IMR-90 (cell line): Measurements from ENCODE around the gene FICD. TPM values are rescaled to one million over a fixed set of nuclear protein-coding genes. Genes with fewer than 3 reads are reported as not detected.

ENCODE experiments used
- ATAC-seq: fragments of 200-7000 bp; cut with Tn5 transposase; 2 replicates; pipeline ENCODE4 v1.9.1; 2020; ENCODE audit warnings: low read depth, mild to moderate bottlenecking, moderate library complexity
- BruUV-seq: library from RNA; stranded (reverse); fragments of 400-500 nt; replicated peaks from 2 replicates; lab custom pipeline; 2021; lab: Mats Ljungman, UMichigan
- CTCF ChIA-PET: fragments of 300-600 bp; formaldehyde crosslinking; extraction: SDS; loops from one replicate; lab custom pipeline; 2021; ENCODE audit warnings: antibody characterized with exemption; lab: Yijun Ruan, JAX
- POLR2A ChIA-PET: fragments of 300-600 bp; sonication (Branson Sonifier 250); formaldehyde crosslinking; loops from one replicate; lab custom pipeline; 2022; ENCODE audit warnings: antibody characterized with exemption; ENCODE audit not compliant: unreplicated experiment; lab: Charles Lee
- DNase-seq: peaks from one replicate; pipeline ENCODE4 v3.0.0; 2013
- H2AFZ ChIP-seq: replicated peaks from 2 replicates; pipeline ENCODE3; 2013; ENCODE audit warnings: low read length, mild to moderate bottlenecking; ENCODE audit not compliant: poor library complexity
- H2AK5ac ChIP-seq: 2 replicates; pipeline ENCODE4 v1.6.1; 2013; ENCODE audit warnings: low read depth, low read length, inconsistent platforms
- H2AK9ac ChIP-seq: replicated peaks from 2 replicates; pipeline ENCODE3; 2013; ENCODE audit warnings: mild to moderate bottlenecking, low read depth, low read length, moderate library complexity; ENCODE audit not compliant: poor library complexity
- H2BK120ac ChIP-seq: 2 replicates; pipeline ENCODE4 v1.6.1; 2013; ENCODE audit warnings: low read depth, low read length, inconsistent platforms
- H2BK15ac ChIP-seq: 3 replicates; pipeline ENCODE4 v1.6.1; 2013; ENCODE audit warnings: low read depth, low read length, inconsistent platforms
- H2BK20ac ChIP-seq: 2 replicates; pipeline ENCODE4 v1.6.1; 2013; ENCODE audit warnings: low read depth, mild to moderate bottlenecking, inconsistent platforms, low read length, moderate library complexity
- H2BK5ac ChIP-seq: 2 replicates; pipeline ENCODE4 v1.6.1; 2013; ENCODE audit warnings: mild to moderate bottlenecking, low read depth, low read length, inconsistent platforms; ENCODE audit not compliant: poor library complexity, severe bottlenecking
- H3K14ac ChIP-seq: replicated peaks from 2 replicates; pipeline ENCODE4 v1.6.1; 2013; ENCODE audit warnings: low read depth, low read length, inconsistent platforms
- H3K18ac ChIP-seq: 2 replicates; pipeline ENCODE4 v1.6.1; 2013; ENCODE audit warnings: low read depth, low read length, control low read depth
- H3K23ac ChIP-seq: 2 replicates; pipeline ENCODE4 v1.6.1; 2013; ENCODE audit warnings: low read depth, low read length, inconsistent platforms
- H3K27ac ChIP-seq: 2 replicates; pipeline ENCODE4 v1.5.1; 2013; ENCODE audit warnings: mild to moderate bottlenecking, control low read depth, low read length; ENCODE audit not compliant: insufficient read depth
- H3K27me3 ChIP-seq: 2 replicates; pipeline ENCODE4 v1.6.1; 2013; ENCODE audit warnings: low read length; ENCODE audit not compliant: control insufficient read depth, insufficient read depth
- H3K36me3 ChIP-seq: 2 replicates; pipeline ENCODE4 v1.6.1; 2013; ENCODE audit warnings: low read length, mixed read lengths; ENCODE audit not compliant: control insufficient read depth, insufficient read depth
- H3K4ac ChIP-seq: 2 replicates; pipeline ENCODE4 v1.6.1; 2013; ENCODE audit warnings: low read depth, low read length, inconsistent platforms
- H3K4me1 ChIP-seq: 2 replicates; pipeline ENCODE4 v1.6.1; 2013; ENCODE audit warnings: low read length, mixed read lengths; ENCODE audit not compliant: control insufficient read depth, insufficient read depth
- H3K4me2 ChIP-seq: 2 replicates; pipeline ENCODE4 v1.6.1; 2013; ENCODE audit warnings: low read depth, mild to moderate bottlenecking, control low read depth, low read length, moderate library complexity
- H3K4me3 ChIP-seq: 2 replicates; pipeline ENCODE4 v1.5.1; 2013; ENCODE audit warnings: low read depth, mild to moderate bottlenecking, control low read depth, low read length, moderate library complexity; ENCODE audit not compliant: insufficient read depth
- H3K56ac ChIP-seq: 2 replicates; pipeline ENCODE4 v1.6.1; 2013; ENCODE audit warnings: low read length, inconsistent platforms; ENCODE audit not compliant: insufficient read depth; ENCODE audit errors: extremely low read depth
- H3K79me1 ChIP-seq, 2 experiments: 2 replicates each; pipeline ENCODE4 v1.6.1; 2013; ENCODE audit warnings: low read length in 2 of 2, inconsistent platforms in 1 of 2, low read depth in 1 of 2
- H3K9ac ChIP-seq: 2 replicates; pipeline ENCODE4 v1.6.1; 2013; ENCODE audit warnings: low read depth, low read length, control low read depth
- H3K9me1 ChIP-seq: 2 replicates; pipeline ENCODE4 v1.6.1; 2013; ENCODE audit warnings: low read length, inconsistent platforms; ENCODE audit not compliant: insufficient read depth
- H3K9me3 ChIP-seq: 2 replicates; pipeline ENCODE4 v1.6.1; 2013; ENCODE audit warnings: low read length; ENCODE audit not compliant: control insufficient read depth, insufficient read depth
- H4K20me1 ChIP-seq: 2 replicates; pipeline ENCODE4 v1.6.1; 2013; ENCODE audit warnings: low read length, inconsistent platforms; ENCODE audit not compliant: insufficient read depth
- H4K5ac ChIP-seq: 2 replicates; pipeline ENCODE4 v1.6.1; 2013; ENCODE audit warnings: mild to moderate bottlenecking, low read depth, low read length, control low read depth
- H4K8ac ChIP-seq, 2 experiments: 2 replicates each; pipeline ENCODE4 v1.6.1; 2013; ENCODE audit warnings: low read depth in 2 of 2, low read length in 2 of 2, control low read depth in 1 of 2, inconsistent platforms in 1 of 2
- H4K91ac ChIP-seq: 2 replicates; pipeline ENCODE4 v1.6.1; 2013; ENCODE audit warnings: low read depth, low read length, inconsistent platforms; ENCODE audit not compliant: insufficient read depth
- NFE2L2 ChIP-seq: fragments of 150-350 bp; IDR thresholded peaks from 2 replicates; pipeline ENCODE4 v1.6.1; 2016; ENCODE audit warnings: low read depth, mild to moderate bottlenecking, low read length
- WGBS, 2 experiments: methylation state at CpG; one replicate each; pipeline versions ENCODE4 v1.1.5 to v1.1.7; 2013; ENCODE audit warnings: missing lambda C conversion rate in 2 of 2; ENCODE audit not compliant: insufficient read length in 1 of 2; ENCODE audit errors: extremely low coverage in 2 of 2; 5-methylcytosine and 5-hydroxymethylcytosine counted together
- dilution Hi-C: fragments of 300-500 bp; cut with HindIII; formaldehyde crosslinking; loops from one replicate; pipeline ENCODE4 v1.14.3; 2018; ENCODE audit warnings: low sequenced_read_pairs; ENCODE audit not compliant: unreplicated experiment
- in situ Hi-C: fragments of 300-500 bp; cut with MboI; formaldehyde crosslinking; loops from 3 replicates; pipeline ENCODE4 v1.14.3; 2019; ENCODE audit warnings: low sequenced_read_pairs, inconsistent platforms, mixed read lengths
- intact Hi-C: fragments of 100-400 bp; cut with micrococcal nuclease; formaldehyde crosslinking; loops from 2 replicates; pipeline ENCODE4 v1.10.0; 2022
- polyA plus RNA-seq, 3 experiments: library from polyadenylated mRNA; depleted of rRNA; stranded (reverse); fragments of >200 nt; gene quantifications; 2 replicates each; pipeline ENCODE4 v1.2.3, GENCODE V29; 2012; ENCODE audit warnings: low replicate concordance in 1 of 3
- total RNA-seq: library from RNA; depleted of rRNA; stranded (reverse); fragments of >200 nt; gene quantifications from 2 replicates; pipeline ENCODE4 v1.2.3, GENCODE V29; 2012
- TF ChIP-seq, protein P1 (sequence below): fragments of 150-350 bp; IDR thresholded peaks from 2 replicates; pipeline ENCODE4 v1.6.1; 2017; ENCODE audit warnings: mild to moderate bottlenecking, antibody characterized with exemption, low read length, low read depth

Gene FICD
- total and polyA plus RNA-seq, 2 of the 4 experiments (the other 2 are of a cell fraction): 4.0 to 11.3 TPM

DNA sequence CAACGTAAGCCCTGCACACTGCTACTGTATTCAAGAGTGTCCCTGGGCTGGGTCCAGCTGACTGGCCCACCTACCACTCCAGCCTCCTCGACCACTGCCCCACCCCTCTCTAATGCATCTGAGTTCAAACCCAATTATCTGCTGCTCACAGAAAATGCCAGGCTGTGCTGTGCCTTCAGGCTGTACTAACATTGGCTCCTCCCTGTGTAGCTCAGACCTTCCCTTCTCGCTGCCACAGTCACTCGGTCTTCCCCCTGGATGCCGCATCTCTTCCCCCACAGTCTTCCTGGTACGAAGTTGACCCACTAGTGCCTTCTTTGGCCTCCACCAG, 12.1 kb downstream of the FICD start:
- no peak for DNase-seq

More for the DNA sequence above, 12.1 kb downstream of the FICD start:
- H2AFZ ChIP-seq: no peak overlapping the region
- H3K79me1 ChIP-seq: peaks cover 19 to 43% of the 10 kb centered on the region in 2 experiments
- H3K9ac ChIP-seq: no peak overlapping the region
- peaks cover 3% of the 10 kb centered on the region; the same call in 1 of the 2 replicates for H3K4me1 ChIP-seq
- no peak overlapping the region for H2BK5ac ChIP-seq
- peaks cover 62% of the 10 kb centered on the region for H3K36me3 ChIP-seq
- no peak overlapping the region for H3K4me2 ChIP-seq
- no peak overlapping the region for H2BK120ac ChIP-seq
- H3K23ac ChIP-seq: no peak overlapping the region
- POLR2A ChIA-PET: no interaction called here
- H3K9me3 ChIP-seq: no peaks in the 10 kb centered on the region
- H4K20me1 ChIP-seq: peaks cover 19% of the 10 kb centered on the region
- BruUV-seq: no TSS peak
- peak overlapping the region; percentile 19 for H2AK9ac ChIP-seq
- no peak overlapping the region for H3K14ac ChIP-seq
- H3K56ac ChIP-seq: no peak overlapping the region
- no peak for TF ChIP-seq NFE2L2
- TF ChIP-seq, protein P1, sequence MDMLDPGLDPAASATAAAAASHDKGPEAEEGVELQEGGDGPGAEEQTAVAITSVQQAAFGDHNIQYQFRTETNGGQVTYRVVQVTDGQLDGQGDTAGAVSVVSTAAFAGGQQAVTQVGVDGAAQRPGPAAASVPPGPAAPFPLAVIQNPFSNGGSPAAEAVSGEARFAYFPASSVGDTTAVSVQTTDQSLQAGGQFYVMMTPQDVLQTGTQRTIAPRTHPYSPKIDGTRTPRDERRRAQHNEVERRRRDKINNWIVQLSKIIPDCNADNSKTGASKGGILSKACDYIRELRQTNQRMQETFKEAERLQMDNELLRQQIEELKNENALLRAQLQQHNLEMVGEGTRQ: no peak
- H2BK20ac ChIP-seq: no peak overlapping the region
- peaks cover 7% of the 10 kb centered on the region; the same call in 1 of the 2 replicates for H3K9me1 ChIP-seq
- intact Hi-C loops: no loop called here
- CTCF ChIA-PET: no interaction called here
- H3K27me3 ChIP-seq: no peaks in the 10 kb centered on the region
- no peak overlapping the region for H2BK15ac ChIP-seq
- H4K5ac ChIP-seq: no peak overlapping the region
- no peak overlapping the region for H4K91ac ChIP-seq
- H4K8ac ChIP-seq: no peak overlapping the region
- no peak overlapping the region for H2AK5ac ChIP-seq
- in situ Hi-C loops: no loop called here
- dilution Hi-C loops: no loop called here
- H3K27ac ChIP-seq: no peak overlapping the region
- no peak overlapping the region for H3K4me3 ChIP-seq
- WGBS, 2 experiments: 87% methylated on average over 6 of the region's 6 CpGs; no CpG with 5 or more reads in 1 of the 2 experiments
- ATAC-seq: no peak
- H3K18ac ChIP-seq: no peak overlapping the region
- H3K4ac ChIP-seq: no peak overlapping the region
